Body of pancreas (tissue), 4 donors: ENCODE measurements around the gene ELL. TPM values are rescaled to one million over a fixed set of nuclear protein-coding genes. Genes with fewer than 3 reads are reported as not detected.

Experiments used
- ATAC-seq: fragments of 150-250 bp; one replicate; pipeline ENCODE4 v1.9.1; 2016
- DNase-seq, 4 donors: peaks; one replicate each; pipeline ENCODE4 v3.0.0-alpha.2; 2019
- H3K27ac ChIP-seq, 4 donors: fragments of 200-600 bp; sonication (generic); 1 replicate in 3 of 4; 2 replicates in 1 of 4; pipeline versions ENCODE4 v1.5.1 to v1.6.1; 2016 to 2019; ENCODE audit warnings: mild to moderate bottlenecking in 1 of 4, mixed read lengths in 1 of 4, moderate library complexity in 1 of 4
- H3K27me3 ChIP-seq, 2 donors: fragments of 200-600 bp; sonication (generic); one replicate each; pipeline ENCODE4 v1.6.0; 2016; ENCODE audit warnings: mild to moderate bottlenecking in 1 of 2
- H3K36me3 ChIP-seq, 2 donors: fragments of 200-600 bp; sonication (generic); replicated peaks in 1 of 2; 2 replicates each; pipeline ENCODE4 v1.5.1; 2016; ENCODE audit warnings: low read depth in 2 of 2; ENCODE audit not compliant: insufficient read depth in 1 of 2
- H3K4me1 ChIP-seq: fragments of 200-600 bp; sonication (generic); one replicate; pipeline ENCODE4 v1.6.0; 2016
- H3K4me3 ChIP-seq, 2 donors: fragments of 200-600 bp; sonication (generic); 1 replicate in 1 of 2; 2 replicates in 1 of 2; pipeline ENCODE4 v1.5.1; 2016 to 2019
- H3K9me3 ChIP-seq, 3 donors: fragments of 200-600 bp; sonication (generic); 1 replicate in 2 of 3; 2 replicates in 1 of 3; pipeline ENCODE4 v1.5.1; 2016
- POLR2A ChIP-seq, 3 donors: fragments of 450-650 bp; IDR thresholded peaks; one replicate each; pipeline ENCODE4 v1.6.1; 2016; ENCODE audit warnings: antibody characterized with exemption in 3 of 3, mild to moderate bottlenecking in 2 of 3
- WGBS, 2 donors: methylation state at CpG; one replicate each; pipeline ENCODE4 v1.1.5; 2017; 5-methylcytosine and 5-hydroxymethylcytosine counted together
- intact Hi-C: fragments of 100-400 bp; cut with DNase I; formaldehyde crosslinking; loops from one replicate; pipeline ENCODE4 v1.15.1; 2023
- total RNA-seq, 2 donors: library from RNA; depleted of rRNA; stranded (reverse); fragments of >200 nt; gene quantifications; one replicate each; pipeline ENCODE4 v1.1.0, GENCODE V29; 2016
- TF ChIP-seq, protein P1 (sequence below), 7 experiments: fragments of 450-650 bp in 4 of 7; fragments of 200-600 bp in 3 of 7; sonication (generic) in 3 of 7; IDR thresholded peaks; one replicate each; pipeline ENCODE4 v1.5.1; 2016 to 2019; ENCODE audit warnings: antibody characterized with exemption in 7 of 7

Gene ELL
- total RNA-seq, 2 donors from 2014 or later: 12.5 to 14.2 TPM

DNA sequence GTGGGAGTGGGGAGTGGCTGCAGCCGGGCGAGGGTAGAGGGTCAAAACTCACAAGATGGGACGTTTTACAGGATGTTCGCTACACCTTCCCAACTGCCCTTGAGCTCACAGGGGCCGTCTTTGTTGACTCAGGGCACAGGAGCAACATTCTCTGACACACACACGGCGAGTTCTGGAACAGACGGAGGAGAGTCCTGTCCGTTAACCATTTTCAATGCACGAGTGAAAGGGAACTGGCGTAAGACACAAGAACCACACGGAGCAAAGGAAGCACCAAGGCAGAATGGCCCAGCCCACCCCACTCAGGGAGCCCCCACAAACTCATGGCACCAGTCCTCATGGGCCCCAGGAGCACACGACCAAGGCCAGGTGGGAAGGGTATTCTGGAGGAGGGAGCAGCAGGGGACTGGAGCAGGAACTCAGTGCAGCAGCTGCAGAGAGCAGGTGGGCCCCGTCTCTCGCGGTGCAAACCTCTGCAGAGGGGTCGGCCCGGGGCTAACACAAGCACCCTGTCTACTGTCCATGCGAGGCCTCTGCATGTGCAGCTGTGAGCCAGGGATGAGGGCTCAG, 46.0 kb downstream of the ELL start:
- intact Hi-C loops: no loop called here
- H3K36me3 ChIP-seq: no peaks in the 10 kb centered on the region
- H3K4me1 ChIP-seq: peaks cover 60% of the 10 kb centered on the region
- H3K4me3 ChIP-seq: no peak overlapping the region
- H3K27me3 ChIP-seq: no peaks in the 10 kb centered on the region
- no peaks in the 10 kb centered on the region for H3K9me3 ChIP-seq
- 65 to 76% methylated on average over 19 of the region's 19 CpGs for WGBS, 2 donors
- TF ChIP-seq POLR2A (IDR thresholded peaks at IDR 0.05): no peak
- TF ChIP-seq, protein P1, sequence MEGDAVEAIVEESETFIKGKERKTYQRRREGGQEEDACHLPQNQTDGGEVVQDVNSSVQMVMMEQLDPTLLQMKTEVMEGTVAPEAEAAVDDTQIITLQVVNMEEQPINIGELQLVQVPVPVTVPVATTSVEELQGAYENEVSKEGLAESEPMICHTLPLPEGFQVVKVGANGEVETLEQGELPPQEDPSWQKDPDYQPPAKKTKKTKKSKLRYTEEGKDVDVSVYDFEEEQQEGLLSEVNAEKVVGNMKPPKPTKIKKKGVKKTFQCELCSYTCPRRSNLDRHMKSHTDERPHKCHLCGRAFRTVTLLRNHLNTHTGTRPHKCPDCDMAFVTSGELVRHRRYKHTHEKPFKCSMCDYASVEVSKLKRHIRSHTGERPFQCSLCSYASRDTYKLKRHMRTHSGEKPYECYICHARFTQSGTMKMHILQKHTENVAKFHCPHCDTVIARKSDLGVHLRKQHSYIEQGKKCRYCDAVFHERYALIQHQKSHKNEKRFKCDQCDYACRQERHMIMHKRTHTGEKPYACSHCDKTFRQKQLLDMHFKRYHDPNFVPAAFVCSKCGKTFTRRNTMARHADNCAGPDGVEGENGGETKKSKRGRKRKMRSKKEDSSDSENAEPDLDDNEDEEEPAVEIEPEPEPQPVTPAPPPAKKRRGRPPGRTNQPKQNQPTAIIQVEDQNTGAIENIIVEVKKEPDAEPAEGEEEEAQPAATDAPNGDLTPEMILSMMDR (IDR thresholded peaks at IDR 0.05): no peak
- no peak overlapping the region for H3K27ac ChIP-seq
- no peak for ATAC-seq
- DNase-seq: no peak

DNA sequence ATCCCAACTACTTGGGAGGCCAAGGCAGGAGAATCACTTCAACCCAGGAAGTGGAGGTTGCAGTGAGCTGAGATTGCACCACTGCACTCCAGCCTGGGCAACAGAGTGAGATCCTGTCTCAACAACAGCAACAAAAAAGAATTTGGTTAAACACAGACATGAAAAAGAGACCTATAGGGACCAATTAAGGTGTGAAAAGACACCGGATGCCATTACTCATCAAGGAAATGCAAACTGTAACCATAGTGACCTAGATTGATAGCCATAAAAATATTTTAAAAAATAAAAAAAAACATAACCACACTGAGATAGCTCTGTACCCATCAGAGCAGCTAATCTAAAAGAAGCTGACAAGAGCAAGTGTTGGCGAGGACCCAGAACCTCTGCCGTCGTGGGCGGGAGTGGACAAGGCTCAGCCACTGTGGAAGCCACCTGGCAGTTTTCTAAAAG, 46.8 kb downstream of the ELL start:
- ATAC-seq (no peak), DNase-seq (no peak)
- WGBS, 2 donors: 62% methylated on average over 5 of the region's 5 CpGs
- H3K36me3 ChIP-seq: no peaks in the 10 kb centered on the region
- peak overlapping the region in 1 of 4 donors; percentile 3 for H3K27ac ChIP-seq
- intact Hi-C loops: no loop called here
- no peak for TF ChIP-seq POLR2A (IDR thresholded peaks at IDR 0.05)
- TF ChIP-seq, protein P1 (IDR thresholded peaks at IDR 0.05): no peak
- no peaks in the 10 kb centered on the region for H3K27me3 ChIP-seq
- peaks cover 60% of the 10 kb centered on the region for H3K4me1 ChIP-seq
- H3K4me3 ChIP-seq: no peak overlapping the region
- H3K9me3 ChIP-seq: no peaks in the 10 kb centered on the region

DNA sequence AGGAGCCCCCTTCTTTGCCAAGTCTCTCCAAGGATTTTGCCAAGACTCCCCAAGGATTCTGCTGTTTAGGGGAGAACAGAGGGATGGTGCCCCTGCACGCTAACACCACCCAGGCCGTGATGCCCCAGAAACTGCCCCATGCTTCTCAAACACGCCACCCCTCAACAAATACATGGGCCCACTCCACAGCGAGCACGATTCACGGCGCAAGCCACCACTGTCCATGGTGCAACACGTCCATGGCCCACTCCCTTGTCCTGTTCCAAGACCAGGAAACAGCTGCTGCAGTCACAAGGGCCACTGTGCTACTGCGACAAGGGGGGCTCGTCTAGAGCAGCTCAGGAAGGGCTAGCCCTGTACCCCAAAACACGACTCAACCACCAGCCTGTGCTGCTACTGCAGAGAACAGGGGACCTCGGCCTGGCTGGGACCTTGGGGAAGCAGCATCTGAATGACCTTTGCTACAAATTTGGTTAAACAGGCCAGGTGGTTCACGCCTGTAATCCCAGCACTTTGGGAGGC, 47.4 kb downstream of the ELL start:
- WGBS, 2 donors: 83 to 93% methylated on average over 9 to 13 of the region's 13 CpGs
- no peak overlapping the region for H3K4me3 ChIP-seq
- no peaks in the 10 kb centered on the region for H3K27me3 ChIP-seq
- DNase-seq (no peak), ATAC-seq (no peak)
- peaks cover 60% of the 10 kb centered on the region for H3K4me1 ChIP-seq
- intact Hi-C loops: no loop called here
- H3K36me3 ChIP-seq: no peaks in the 10 kb centered on the region
- TF ChIP-seq POLR2A (IDR thresholded peaks at IDR 0.05): no peak
- TF ChIP-seq, protein P1 (IDR thresholded peaks at IDR 0.05): no peak
- no peaks in the 10 kb centered on the region for H3K9me3 ChIP-seq
- H3K27ac ChIP-seq: peak overlapping the region in 1 of 4 donors; percentile 3

DNA sequence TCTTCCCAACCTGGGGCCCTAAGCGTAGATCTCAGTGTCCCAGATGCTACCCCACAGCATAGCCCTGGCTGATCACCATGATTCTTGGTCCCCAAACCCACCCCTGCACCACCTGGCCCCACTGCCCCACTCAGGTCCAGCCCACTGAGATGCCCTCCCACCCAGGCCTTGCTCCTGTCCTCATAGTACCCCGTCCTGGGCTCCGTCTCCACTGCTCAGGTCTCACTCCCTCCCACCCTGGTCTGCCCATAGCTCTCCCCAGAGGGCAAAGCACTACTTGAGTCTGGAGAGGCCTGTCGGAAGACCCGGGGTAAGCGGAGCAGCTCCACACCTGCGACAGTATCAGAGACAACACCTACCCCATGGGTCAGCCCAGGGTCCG, 48.2 kb downstream of the ELL start:
- no peaks in the 10 kb centered on the region for H3K9me3 ChIP-seq
- no peak for DNase-seq
- no peaks in the 10 kb centered on the region for H3K27me3 ChIP-seq
- TF ChIP-seq POLR2A (IDR thresholded peaks at IDR 0.05): no peak
- TF ChIP-seq, protein P1 (IDR thresholded peaks at IDR 0.05): no peak
- H3K27ac ChIP-seq: no peak overlapping the region
- ATAC-seq: no peak
- intact Hi-C loops: no loop called here
- no peak overlapping the region for H3K4me3 ChIP-seq
- no peaks in the 10 kb centered on the region for H3K36me3 ChIP-seq
- WGBS, 2 donors: 86 to 100% methylated on average over 2 to 8 of the region's 8 CpGs
- peaks cover 60% of the 10 kb centered on the region for H3K4me1 ChIP-seq
